K562 (cell line): ENCODE results near the gene PPP1CA. TPM values are rescaled to one million over a fixed set of nuclear protein-coding genes. Genes with fewer than 3 reads are reported as not detected.

Source experiments
- CTCFL ChIP-seq: IDR thresholded peaks from 2 replicates; pipeline ENCODE4 v1.6.1; 2011; ENCODE audit warnings: borderline replicate concordance, low read depth, mild to moderate bottlenecking, moderate library complexity, low read length; ENCODE audit not compliant: insufficient read depth, poor library complexity, severe bottlenecking
- FOXK1 ChIP-seq: sonication (generic); formaldehyde crosslinking; IDR thresholded peaks from 2 replicates; pipeline ENCODE4 v1.8.0; 2022; ENCODE audit warnings: missing genetic modification reagents, mild to moderate bottlenecking, borderline replicate concordance
- RFX7 ChIP-seq: fragments of 250-450 bp; sonication (Bioruptor Pico); IDR thresholded peaks from 2 replicates; pipeline ENCODE4 v1.5.1; 2021; ENCODE audit warnings: mild to moderate bottlenecking
- TFAP4 ChIP-seq: sonication (generic); formaldehyde crosslinking; IDR thresholded peaks from 2 replicates; pipeline ENCODE4 v1.8.0; 2022; ENCODE audit warnings: missing genetic modification reagents, mild to moderate bottlenecking, moderate library complexity, borderline replicate concordance
- ZBTB40 ChIP-seq, 2 experiments: fragments of 450-650 bp in 1 of 2; sonication (generic) in 1 of 2; formaldehyde crosslinking in 1 of 2; IDR thresholded peaks; 2 replicates each; pipeline versions ENCODE4 v1.7.1 to v1.9.0; 2016 to 2022; ENCODE audit warnings: inconsistent platforms in 1 of 2, mild to moderate bottlenecking in 1 of 2, missing genetic modification reagents in 1 of 2
- ZNF511 ChIP-seq: sonication (generic); formaldehyde crosslinking; IDR thresholded peaks from 2 replicates; pipeline ENCODE4 v1.8.0; 2022; ENCODE audit warnings: mild to moderate bottlenecking, missing genetic modification reagents
- polyA plus RNA-seq, 8 experiments: library from polyadenylated mRNA; depleted of rRNA in 4 of 8; stranded (reverse) in 5 of 8; unstranded in 3 of 8; fragments of >200 nt; fragmentation: Nextera tagmentation in 2 of 8; fragmentation: Illumina TruSeq in 1 of 8; extraction: Ambion mirVana in 2 of 8; extraction: Trizol in 1 of 8; gene quantifications; 2 replicates each; pipeline versions ENCODE4 v1.2.1 to v1.2.3, GENCODE V29; 2011 to 2014; ENCODE audit warnings: inconsistent platforms in 1 of 8, missing spikeins in 1 of 8
- total RNA-seq, 7 experiments: library from RNA; depleted of rRNA in 6 of 7; stranded (reverse); fragments of >200 nt in 6 of 7; fragmentation: Illumina TruSeq in 2 of 7; extraction: Trizol in 2 of 7; gene quantifications; 2 replicates each; pipeline versions ENCODE4 v1.2.1 to v1.2.3, GENCODE V29; 2011 to 2021; ENCODE audit warnings: low replicate concordance in 1 of 7
- TF ChIP-seq, protein P1 (sequence below): sonication (generic); formaldehyde crosslinking; IDR thresholded peaks from 2 replicates; pipeline ENCODE4 v1.8.0; 2023; ENCODE audit warnings: mild to moderate bottlenecking, missing genetic modification reagents
- TF ChIP-seq, protein P2 (sequence below), 2 experiments: IDR thresholded peaks; 2 replicates each; pipeline ENCODE4 v1.6.1; 2012; ENCODE audit warnings: improper control_type of control experiment in 2 of 2, low read depth in 2 of 2, low read length in 2 of 2, borderline replicate concordance in 1 of 2

The PPP1CA gene
- total and polyA plus RNA-seq, 9 of the 15 experiments (the other 6 are each of a cell fraction or from before 2014, with no cell fraction given) = 18.2 to 242 (median 188) TPM

- peak; percentile 72 for TF ChIP-seq TFAP4 (CRISPR knock-in tag)
- TF ChIP-seq RFX7 = no peak
- 0 out of 2 replicates have a peak, but pooled peaks have one; percentile 20 for TF ChIP-seq ZNF511
- TF ChIP-seq, protein P1, sequence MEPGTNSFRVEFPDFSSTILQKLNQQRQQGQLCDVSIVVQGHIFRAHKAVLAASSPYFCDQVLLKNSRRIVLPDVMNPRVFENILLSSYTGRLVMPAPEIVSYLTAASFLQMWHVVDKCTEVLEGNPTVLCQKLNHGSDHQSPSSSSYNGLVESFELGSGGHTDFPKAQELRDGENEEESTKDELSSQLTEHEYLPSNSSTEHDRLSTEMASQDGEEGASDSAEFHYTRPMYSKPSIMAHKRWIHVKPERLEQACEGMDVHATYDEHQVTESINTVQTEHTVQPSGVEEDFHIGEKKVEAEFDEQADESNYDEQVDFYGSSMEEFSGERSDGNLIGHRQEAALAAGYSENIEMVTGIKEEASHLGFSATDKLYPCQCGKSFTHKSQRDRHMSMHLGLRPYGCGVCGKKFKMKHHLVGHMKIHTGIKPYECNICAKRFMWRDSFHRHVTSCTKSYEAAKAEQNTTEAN (CRISPR knock-in tag) = 0 out of 2 replicates have a peak, but pooled peaks have one; percentile 31
- no peak for TF ChIP-seq CTCFL
- TF ChIP-seq, protein P2, sequence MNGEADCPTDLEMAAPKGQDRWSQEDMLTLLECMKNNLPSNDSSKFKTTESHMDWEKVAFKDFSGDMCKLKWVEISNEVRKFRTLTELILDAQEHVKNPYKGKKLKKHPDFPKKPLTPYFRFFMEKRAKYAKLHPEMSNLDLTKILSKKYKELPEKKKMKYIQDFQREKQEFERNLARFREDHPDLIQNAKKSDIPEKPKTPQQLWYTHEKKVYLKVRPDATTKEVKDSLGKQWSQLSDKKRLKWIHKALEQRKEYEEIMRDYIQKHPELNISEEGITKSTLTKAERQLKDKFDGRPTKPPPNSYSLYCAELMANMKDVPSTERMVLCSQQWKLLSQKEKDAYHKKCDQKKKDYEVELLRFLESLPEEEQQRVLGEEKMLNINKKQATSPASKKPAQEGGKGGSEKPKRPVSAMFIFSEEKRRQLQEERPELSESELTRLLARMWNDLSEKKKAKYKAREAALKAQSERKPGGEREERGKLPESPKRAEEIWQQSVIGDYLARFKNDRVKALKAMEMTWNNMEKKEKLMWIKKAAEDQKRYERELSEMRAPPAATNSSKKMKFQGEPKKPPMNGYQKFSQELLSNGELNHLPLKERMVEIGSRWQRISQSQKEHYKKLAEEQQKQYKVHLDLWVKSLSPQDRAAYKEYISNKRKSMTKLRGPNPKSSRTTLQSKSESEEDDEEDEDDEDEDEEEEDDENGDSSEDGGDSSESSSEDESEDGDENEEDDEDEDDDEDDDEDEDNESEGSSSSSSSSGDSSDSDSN (IDR thresholded peaks at IDR 0.05; ENCODE audit: borderline replicate concordance in 1 of 2, low read depth in 2 of 2, low read length in 2 of 2) = no peak; a peak in 1 of 4 replicates
- 0 out of 2 replicates have a peak, but pooled peaks have one; percentile 9 for TF ChIP-seq FOXK1
- TF ChIP-seq ZBTB40 (IDR thresholded peaks at IDR 0.05) = 0 out of 2 replicates have a peak, but pooled peaks have one; percentile 21
- no peak for TF ChIP-seq ZBTB40 (CRISPR knock-in tag; IDR thresholded peaks at IDR 0.05)
Measured at GRCh38 chr11:67400942-67401494, 640 bp downstream of the PPP1CA start (continued).
